CD14-positive monocyte (primary cell): ENCODE data around the gene ATP1B3. TPM values are rescaled to one million over a fixed set of nuclear protein-coding genes. Genes with fewer than 3 reads are reported as not detected.
A peak's percentile ranks its signal among the peaks of the same experiment; 100 is the strongest.

Experiments used
- DNase-seq, 3 donors: peaks; one replicate each; pipeline ENCODE4 v3.0.0-alpha.2; 2011 to 2022
- H2AFZ ChIP-seq: 2 replicates; pipeline ENCODE4 v1.6.0; 2012; ENCODE audit warnings: mild to moderate bottlenecking, low read depth, low read length, inconsistent platforms; ENCODE audit not compliant: insufficient read depth, poor library complexity, severe bottlenecking
- H3K27ac ChIP-seq, 2 donors: 1 replicate in 1 of 2; 2 replicates in 1 of 2; pipeline ENCODE4 v1.5.1; 2012 to 2013; ENCODE audit warnings: low read length in 2 of 2, control low read depth in 1 of 2, inconsistent platforms in 1 of 2, low read depth in 1 of 2, mild to moderate bottlenecking in 1 of 2
- H3K27me3 ChIP-seq, 2 donors: one replicate each; pipeline versions ENCODE4 v1.6.0 to v1.6.1; 2011 to 2013; ENCODE audit warnings: low read length in 2 of 2; ENCODE audit not compliant: control insufficient read depth in 2 of 2, insufficient read depth in 2 of 2
- H3K36me3 ChIP-seq, 2 donors: replicated peaks in 1 of 2; 1 replicate in 1 of 2; 2 replicates in 1 of 2; pipeline versions ENCODE4 v1.5.1 to v1.6.1; 2012 to 2013; ENCODE audit warnings: low read length in 2 of 2, control low read depth in 1 of 2, inconsistent platforms in 1 of 2, mild to moderate bottlenecking in 1 of 2; ENCODE audit not compliant: insufficient read depth in 2 of 2, control insufficient read depth in 1 of 2
- H3K4me1 ChIP-seq, 2 donors: 1 replicate in 1 of 2; 2 replicates in 1 of 2; pipeline versions ENCODE4 v1.5.1 to v1.6.1; 2012 to 2013; ENCODE audit warnings: low read length in 2 of 2, control low read depth in 1 of 2, inconsistent platforms in 1 of 2, mild to moderate bottlenecking in 1 of 2, moderate library complexity in 1 of 2; ENCODE audit not compliant: insufficient read depth in 2 of 2, control insufficient read depth in 1 of 2
- H3K4me2 ChIP-seq: replicated peaks from 2 replicates; pipeline ENCODE3; 2012; ENCODE audit warnings: low read length, moderate library complexity, mild to moderate bottlenecking; ENCODE audit not compliant: poor library complexity, severe bottlenecking; ENCODE audit errors: extremely low read depth
- H3K4me3 ChIP-seq, 3 experiments: fragments of 200-600 bp in 1 of 3; sonication (generic) in 1 of 3; replicated peaks in 1 of 3; 1 replicate in 2 of 3; 2 replicates in 1 of 3; pipeline ENCODE4 v1.5.1; 2011 to 2013; ENCODE audit warnings: low read length in 3 of 3, mild to moderate bottlenecking in 3 of 3, control low read depth in 2 of 3, low read depth in 2 of 3, inconsistent platforms in 1 of 3, moderate library complexity in 1 of 3
- H3K79me2 ChIP-seq: 2 replicates; pipeline ENCODE4 v1.6.0; 2012; ENCODE audit warnings: mild to moderate bottlenecking, control low read depth, inconsistent platforms, low read length, moderate library complexity; ENCODE audit not compliant: insufficient read depth
- H3K9ac ChIP-seq: 2 replicates; pipeline ENCODE4 v1.6.0; 2017; ENCODE audit warnings: low read length, mild to moderate bottlenecking; ENCODE audit not compliant: insufficient read depth, poor library complexity, severe bottlenecking
- H3K9me3 ChIP-seq, 2 donors: replicated peaks in 1 of 2; 1 replicate in 1 of 2; 2 replicates in 1 of 2; pipeline versions ENCODE4 v1.5.1 to v1.6.1; 2012 to 2013; ENCODE audit warnings: low read length in 2 of 2, control low read depth in 1 of 2; ENCODE audit not compliant: control insufficient read depth in 1 of 2, insufficient read depth in 1 of 2
- H4K20me1 ChIP-seq: 2 replicates; pipeline ENCODE4 v1.6.0; 2012; ENCODE audit warnings: mild to moderate bottlenecking, low read length, control low read depth, moderate library complexity; ENCODE audit not compliant: insufficient read depth
- H3K27ac Mint-ChIP-seq, 7 donors: one replicate each; pipeline ENCODE4 v1.8.0; 2020; ENCODE audit warnings: mild to moderate bottlenecking in 7 of 7, mixed read lengths in 7 of 7, moderate library complexity in 6 of 7, inconsistent platforms in 2 of 7
- H3K27me3 Mint-ChIP-seq, 3 donors: one replicate each; pipeline ENCODE4 v1.8.0; 2021 to 2022; ENCODE audit warnings: low read depth in 3 of 3, mild to moderate bottlenecking in 3 of 3, mixed read lengths in 3 of 3, moderate library complexity in 3 of 3, inconsistent platforms in 1 of 3
- H3K36me3 Mint-ChIP-seq, 2 donors: one replicate each; pipeline ENCODE4 v1.8.0; 2020; ENCODE audit warnings: mixed read lengths in 2 of 2, inconsistent platforms in 1 of 2, mild to moderate bottlenecking in 1 of 2
- H3K4me1 Mint-ChIP-seq: one replicate; pipeline ENCODE4 v1.8.0; 2020; ENCODE audit warnings: mild to moderate bottlenecking, mixed read lengths
- H3K4me3 Mint-ChIP-seq, 2 donors: one replicate each; pipeline ENCODE4 v1.8.0; 2020; ENCODE audit warnings: mild to moderate bottlenecking in 2 of 2, mixed read lengths in 2 of 2, moderate library complexity in 1 of 2
- H3K9me3 Mint-ChIP-seq, 7 donors: one replicate each; pipeline ENCODE4 v1.8.0; 2020 to 2022; ENCODE audit warnings: mixed read lengths in 7 of 7, mild to moderate bottlenecking in 6 of 7, moderate library complexity in 6 of 7, inconsistent platforms in 2 of 7
- CTCF ChIP-seq: fragments of 200-600 bp; IDR thresholded peaks from one replicate; pipeline ENCODE4 v1.8.0; 2022; ENCODE audit warnings: antibody characterized with exemption, mild to moderate bottlenecking
- WGBS: methylation state at CpG from one replicate; pipeline ENCODE4 v1.1.5; 2013; ENCODE audit warnings: missing lambda C conversion rate; ENCODE audit not compliant: insufficient coverage; 5-methylcytosine and 5-hydroxymethylcytosine counted together
- intact Hi-C, 2 donors: fragments of 100-400 bp; cut with micrococcal nuclease; formaldehyde crosslinking; loops; one replicate each; pipeline versions ENCODE4 v1.15.0 to v1.15.1; 2023
- polyA plus RNA-seq, 3 donors: library from polyadenylated mRNA; depleted of rRNA in 1 of 3; unstranded in 2 of 3; stranded (reverse) in 1 of 3; fragments of 300-500 nt in 2 of 3; fragments of >200 nt in 1 of 3; fragmentation: Illumina TruSeq in 2 of 3; gene quantifications; 1 replicate in 2 of 3; 2 replicates in 1 of 3; pipeline ENCODE4 v1.2.3, GENCODE V29; 2012 to 2021

ATP1B3 gene
- polyA plus RNA-seq, 3 donors: 90.6 to 208 (median 177) TPM

- peaks cover 85% of the 10 kb centered on the region for H3K79me2 ChIP-seq
- intact Hi-C loops: no loop called here
- H3K27ac ChIP-seq: peak overlapping the region in 1 of 2 donors; percentile 20
- Mint-ChIP-seq H3K4me3 (no peak overlapping the region), H3K27ac (peak overlapping the region in 3 of 7 donors; percentile 17 to 80 (median 72)), H3K36me3 (peaks cover 32 to 44% of the 10 kb centered on the region in 2 donors), H3K4me1 (peaks cover 11% of the 10 kb centered on the region), H3K9me3 (peaks cover 0 to 9% (median 6%) of the 10 kb centered on the region in 7 donors), H3K27me3 (no peaks in the 10 kb centered on the region)
- TF ChIP-seq CTCF: no peak
- 75% methylated on average over 1 of the region's 5 CpGs for WGBS
- peaks cover 3 to 29% of the 10 kb centered on the region in 2 donors for H3K36me3 ChIP-seq
- H3K4me1 ChIP-seq: peaks cover 3 to 7% of the 10 kb centered on the region in 2 donors
- H3K9me3 ChIP-seq: peaks cover under 1 to 3% of the 10 kb centered on the region in 2 donors
- H3K9ac ChIP-seq: no peak overlapping the region
- H4K20me1 ChIP-seq: peaks cover 83% of the 10 kb centered on the region
- H3K4me3 ChIP-seq: no peak overlapping the region
- H2AFZ ChIP-seq: no peak overlapping the region
- no peaks in the 10 kb centered on the region for H3K27me3 ChIP-seq
- no peak overlapping the region for H3K4me2 ChIP-seq
- DNase-seq: peak; percentile 70 to 82 (median 81)
Observed at GRCh38 chr3:141894524-141895176, 18.2 kb downstream of the ATP1B3 start.

GRCh38 chr3:141895731-141896130, 19.3 kb downstream of the ATP1B3 start:
- no peak overlapping the region for H3K27ac ChIP-seq
- peaks cover 3 to 7% of the 10 kb centered on the region in 2 donors for H3K4me1 ChIP-seq
- intact Hi-C loops: no loop called here
- Mint-ChIP-seq H3K27ac (peak overlapping the region in 2 of 7 donors; percentile 46 to 50), H3K4me1 (peaks cover 11% of the 10 kb centered on the region), H3K9me3 (peaks cover 9 to 17% (median 14%) of the 10 kb centered on the region in 7 donors), H3K4me3 (no peak overlapping the region), H3K27me3 (no peaks in the 10 kb centered on the region), H3K36me3 (peaks cover 38 to 54% of the 10 kb centered on the region in 2 donors)
- DNase-seq: no peak
- H3K9ac ChIP-seq: no peak overlapping the region
- peaks cover 7 to 14% of the 10 kb centered on the region in 2 donors for H3K9me3 ChIP-seq
- H3K4me2 ChIP-seq: no peak overlapping the region
- H2AFZ ChIP-seq: no peak overlapping the region
- peaks cover 78% of the 10 kb centered on the region for H4K20me1 ChIP-seq
- H3K4me3 ChIP-seq: no peak overlapping the region
- 100% methylated on average over 1 of the region's 3 CpGs for WGBS
- peaks cover 3 to 33% of the 10 kb centered on the region in 2 donors for H3K36me3 ChIP-seq
- no peaks in the 10 kb centered on the region for H3K27me3 ChIP-seq
- TF ChIP-seq CTCF: no peak
- H3K79me2 ChIP-seq: peaks cover 79% of the 10 kb centered on the region
